PC-9 (cell line): ENCODE results near the gene TMEM120B. TPM values are rescaled to one million over a fixed set of nuclear protein-coding genes. Genes with fewer than 3 reads are reported as not detected.
A peak's percentile ranks its signal among the peaks of the same experiment; 100 is the strongest.

Experiments
- BruUV-seq: library from RNA; stranded (reverse); fragments of 400-500 nt; replicated peaks from 2 replicates; lab custom pipeline; 2021; lab: Mats Ljungman, UMichigan
- CTCF ChIA-PET: fragments of 300-600 bp; sonication (Branson Sonifier 250); formaldehyde crosslinking; loops from one replicate; lab custom pipeline; 2022; ENCODE audit warnings: antibody characterized with exemption; lab: Charles Lee
- POLR2A ChIA-PET: fragments of 300-600 bp; sonication (Branson Sonifier 250); formaldehyde crosslinking; loops from one replicate; lab custom pipeline; 2022; ENCODE audit warnings: antibody characterized with exemption; ENCODE audit not compliant: unreplicated experiment; lab: Charles Lee
- DNase-seq, 2 experiments: peaks; one replicate each; pipeline versions ENCODE4 v3.0.0 to v3.0.0-alpha.2; 2015 to 2022; ENCODE audit warnings: mixed read lengths in 1 of 2
- H2AFZ ChIP-seq: fragments of 200-600 bp; sonication (generic); 2 replicates; pipeline ENCODE4 v1.8.1; 2017; ENCODE audit warnings: antibody characterized with exemption
- H3F3A ChIP-seq: fragments of 200-600 bp; sonication (generic); 2 replicates; pipeline ENCODE4 v1.8.1; 2017; ENCODE audit warnings: antibody characterized with exemption, mild to moderate bottlenecking, low read depth; ENCODE audit not compliant: insufficient read depth
- H3K27ac ChIP-seq: fragments of 200-600 bp; sonication (generic); 2 replicates; pipeline ENCODE4 v1.6.1; 2016; ENCODE audit warnings: mixed run types
- H3K27me3 ChIP-seq: fragments of 200-600 bp; sonication (generic); 2 replicates; pipeline ENCODE4 v1.6.1; 2016; ENCODE audit warnings: low read depth, mixed run types; ENCODE audit not compliant: insufficient read depth
- H3K36me3 ChIP-seq: fragments of 200-600 bp; sonication (generic); 2 replicates; pipeline ENCODE4 v1.6.1; 2016; ENCODE audit warnings: low read depth, mixed run types
- H3K4me1 ChIP-seq: fragments of 200-600 bp; sonication (generic); replicated peaks from 2 replicates; pipeline ENCODE4 v1.6.1; 2016; ENCODE audit warnings: mixed run types; ENCODE audit not compliant: insufficient read depth
- H3K4me2 ChIP-seq: fragments of 200-600 bp; sonication (generic); 2 replicates; pipeline ENCODE4 v1.6.1; 2017; ENCODE audit warnings: mixed run types
- H3K4me3 ChIP-seq: fragments of 200-600 bp; sonication (generic); 2 replicates; pipeline ENCODE4 v1.6.1; 2016; ENCODE audit warnings: mixed run types
- H3K79me2 ChIP-seq: fragments of 200-600 bp; sonication (generic); 2 replicates; pipeline ENCODE4 v1.6.1; 2017; ENCODE audit warnings: low read depth, mixed run types
- H3K9me2 ChIP-seq: fragments of 200-600 bp; sonication (generic); 2 replicates; pipeline ENCODE4 v1.8.1; 2017; ENCODE audit warnings: mild to moderate bottlenecking; ENCODE audit not compliant: insufficient read depth
- H3K9me3 ChIP-seq: fragments of 200-600 bp; sonication (generic); 2 replicates; pipeline ENCODE4 v1.8.1; 2016; ENCODE audit warnings: low read depth; ENCODE audit not compliant: insufficient read depth
- H4K20me1 ChIP-seq: fragments of 200-600 bp; sonication (generic); 2 replicates; pipeline ENCODE4 v1.8.1; 2017; ENCODE audit not compliant: insufficient read depth
- EZH2 ChIP-seq: fragments of 200-600 bp; sonication (generic); IDR thresholded peaks from 2 replicates; pipeline ENCODE4 v1.8.0; 2017; ENCODE audit warnings: antibody characterized with exemption, low read depth
- intact Hi-C: fragments of 100-400 bp; cut with micrococcal nuclease; formaldehyde crosslinking; loops from one replicate; pipeline ENCODE4 v1.10.0; 2022; ENCODE audit not compliant: unreplicated experiment
- total RNA-seq: library from RNA; stranded (reverse); gene quantifications from 2 replicates; pipeline ENCODE4 v1.2.3, GENCODE V29; 2021
- TF ChIP-seq, protein P1 (sequence below): fragments of 200-600 bp; sonication (generic); conservative IDR thresholded peaks from 2 replicates; pipeline ENCODE4 v1.6.1; 2017; ENCODE audit warnings: mixed run types, antibody characterized with exemption, mild to moderate bottlenecking, moderate library complexity

The TMEM120B gene
- total RNA-seq, 1 experiment from 2014 or later = 12.4 TPM

DNA sequence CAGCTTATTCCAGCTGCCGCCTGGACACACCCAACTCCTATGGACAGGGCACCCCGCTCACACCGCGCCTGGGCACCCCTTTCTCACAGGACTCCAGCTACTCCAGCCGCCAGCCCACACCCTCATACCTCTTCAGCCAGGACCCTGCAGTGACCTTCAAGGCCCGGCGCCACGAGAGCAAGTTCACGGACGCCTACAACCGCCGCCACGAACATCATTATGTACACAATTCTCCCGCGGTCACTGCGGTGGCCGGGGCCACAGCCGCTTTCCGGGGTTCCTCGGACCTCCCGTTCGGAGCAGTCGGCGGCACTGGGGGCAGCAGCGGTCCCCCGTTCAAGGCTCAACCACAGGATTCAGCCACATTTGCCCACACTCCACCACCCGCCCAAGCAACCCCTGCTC, 97.2 kb downstream of the TMEM120B start:
- intact Hi-C loops = no loop called here
- H3K4me1 ChIP-seq = peaks cover 27% of the 10 kb centered on the region
- peaks cover 40% of the 10 kb centered on the region for H4K20me1 ChIP-seq
- no peaks in the 10 kb centered on the region for H3K36me3 ChIP-seq
- CTCF ChIA-PET = no interaction called here
- TF ChIP-seq, protein P1, sequence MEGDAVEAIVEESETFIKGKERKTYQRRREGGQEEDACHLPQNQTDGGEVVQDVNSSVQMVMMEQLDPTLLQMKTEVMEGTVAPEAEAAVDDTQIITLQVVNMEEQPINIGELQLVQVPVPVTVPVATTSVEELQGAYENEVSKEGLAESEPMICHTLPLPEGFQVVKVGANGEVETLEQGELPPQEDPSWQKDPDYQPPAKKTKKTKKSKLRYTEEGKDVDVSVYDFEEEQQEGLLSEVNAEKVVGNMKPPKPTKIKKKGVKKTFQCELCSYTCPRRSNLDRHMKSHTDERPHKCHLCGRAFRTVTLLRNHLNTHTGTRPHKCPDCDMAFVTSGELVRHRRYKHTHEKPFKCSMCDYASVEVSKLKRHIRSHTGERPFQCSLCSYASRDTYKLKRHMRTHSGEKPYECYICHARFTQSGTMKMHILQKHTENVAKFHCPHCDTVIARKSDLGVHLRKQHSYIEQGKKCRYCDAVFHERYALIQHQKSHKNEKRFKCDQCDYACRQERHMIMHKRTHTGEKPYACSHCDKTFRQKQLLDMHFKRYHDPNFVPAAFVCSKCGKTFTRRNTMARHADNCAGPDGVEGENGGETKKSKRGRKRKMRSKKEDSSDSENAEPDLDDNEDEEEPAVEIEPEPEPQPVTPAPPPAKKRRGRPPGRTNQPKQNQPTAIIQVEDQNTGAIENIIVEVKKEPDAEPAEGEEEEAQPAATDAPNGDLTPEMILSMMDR = no peak
- TF ChIP-seq EZH2 = no peak
- H3K9me2 ChIP-seq = no peaks in the 10 kb centered on the region
- H3K4me3 ChIP-seq = no peak overlapping the region
- H3K27me3 ChIP-seq = no peaks in the 10 kb centered on the region
- no peak overlapping the region for H2AFZ ChIP-seq
- POLR2A ChIA-PET = no interaction called here
- no peak overlapping the region for H3K27ac ChIP-seq
- peaks cover 65% of the 10 kb centered on the region for H3K79me2 ChIP-seq
- no peak overlapping the region for H3K4me2 ChIP-seq
- peaks cover 13% of the 10 kb centered on the region; the same call in 1 of the 2 replicates for H3F3A ChIP-seq
- no TSS peak for BruUV-seq
- no peak for DNase-seq
- H3K9me3 ChIP-seq = no peaks in the 10 kb centered on the region

DNA sequence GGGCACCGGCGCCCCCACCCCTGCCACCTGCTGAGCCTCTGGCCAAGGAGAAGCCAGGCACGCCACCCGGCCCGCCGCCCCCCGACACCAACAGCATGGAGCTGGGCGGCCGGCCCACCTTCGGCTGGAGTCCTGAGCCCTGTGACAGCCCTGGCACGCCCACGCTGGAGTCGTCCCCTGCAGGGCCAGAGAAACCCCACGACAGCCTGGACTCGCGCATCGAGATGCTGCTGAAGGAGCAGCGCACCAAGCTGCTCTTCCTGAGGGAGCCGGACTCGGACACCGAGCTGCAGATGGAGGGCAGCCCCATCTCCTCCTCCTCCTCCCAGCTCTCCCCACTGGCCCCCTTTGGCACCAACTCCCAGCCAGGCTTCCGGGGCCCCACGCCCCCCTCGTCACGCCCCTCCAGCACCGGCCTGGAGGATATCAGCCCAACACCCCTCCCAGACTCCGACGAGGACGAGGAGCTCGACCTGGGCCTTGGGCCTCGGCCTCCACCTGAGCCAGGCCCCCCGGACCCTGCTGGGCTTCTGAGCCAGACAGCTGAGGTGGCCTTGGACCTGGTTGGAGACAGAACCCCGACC, 97.8 kb downstream of the TMEM120B start:
- 0 out of 2 replicates have a peak, but pooled peaks cover 4% of the 10 kb centered on the region for H3K36me3 ChIP-seq
- peak overlapping the region; percentile 92 for H3K4me2 ChIP-seq
- H3K4me3 ChIP-seq = no peak overlapping the region
- peaks cover 13% of the 10 kb centered on the region; the same call in 1 of the 2 replicates for H3F3A ChIP-seq
- no TSS peak for BruUV-seq
- H4K20me1 ChIP-seq = peaks cover 43% of the 10 kb centered on the region
- DNase-seq = no peak
- H3K9me3 ChIP-seq = no peaks in the 10 kb centered on the region
- H2AFZ ChIP-seq = no peak overlapping the region
- H3K9me2 ChIP-seq = no peaks in the 10 kb centered on the region
- TF ChIP-seq, protein P1 = no peak
- TF ChIP-seq EZH2 = no peak
- intact Hi-C loops = no loop called here
- H3K79me2 ChIP-seq = peaks cover 58% of the 10 kb centered on the region
- H3K4me1 ChIP-seq = peaks cover 27% of the 10 kb centered on the region
- no peaks in the 10 kb centered on the region for H3K27me3 ChIP-seq
- no peak overlapping the region for H3K27ac ChIP-seq
- ChIA-PET POLR2A (interaction anchor here (0.7 kb wide), 1 partner anchor 29 kb away, joined by 3 read pairs; no protein-coding TSS in a partner anchor), CTCF (interaction anchor here (0.7 to 2.3 kb wide), 2 partner anchors 15 to 415 kb away, joined by 10 to 48 read pairs; no protein-coding TSS in a partner anchor)

DNA sequence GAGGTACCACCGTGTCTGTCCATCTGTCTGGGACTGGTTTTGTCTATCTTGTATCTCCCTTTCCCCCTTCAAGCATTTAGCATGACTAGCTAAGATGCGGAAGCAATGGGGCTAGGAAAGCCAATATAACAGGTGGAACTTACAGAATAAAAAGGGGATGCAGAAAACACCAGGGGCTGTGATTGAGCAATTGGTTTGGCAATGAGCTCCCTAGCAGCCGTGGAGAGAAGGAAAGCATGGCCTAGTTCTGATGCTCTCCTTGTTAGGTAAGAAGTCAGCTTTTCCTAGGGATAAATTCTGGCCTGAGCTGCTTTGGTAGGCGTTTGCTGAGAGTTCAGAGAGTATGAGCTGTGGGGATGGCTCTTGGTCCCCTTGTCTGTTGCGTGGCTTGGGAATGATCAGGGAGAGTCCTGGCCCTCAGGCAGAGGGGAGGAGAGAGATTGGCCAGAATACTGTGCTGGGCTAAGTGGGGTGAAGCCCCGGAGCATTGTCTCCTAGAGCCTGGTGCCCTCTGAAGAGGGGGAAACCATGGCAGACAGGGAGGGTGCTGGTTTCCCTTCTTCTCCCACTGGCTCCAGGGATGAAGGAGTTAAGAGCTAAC, 98.4 kb downstream of the TMEM120B start:
- BruUV-seq = no TSS peak
- Histone ChIP-seq H3K27me3 (no peaks in the 10 kb centered on the region), H3K36me3 (0 out of 2 replicates have a peak, but pooled peaks cover 7% of the 10 kb centered on the region), H3K9me3 (no peaks in the 10 kb centered on the region), H3K9me2 (no peaks in the 10 kb centered on the region), H2AFZ (no peak overlapping the region), H3K79me2 (peaks cover 53% of the 10 kb centered on the region), H3K4me3 (peak overlapping the region; percentile 65; the same call in 1 of the 2 replicates), H3K4me2 (peak overlapping the region; percentile 92), H3F3A (peaks cover 13% of the 10 kb centered on the region; the same call in 1 of the 2 replicates), H3K4me1 (peaks cover 23% of the 10 kb centered on the region), H3K27ac (no peak overlapping the region), H4K20me1 (peaks cover 43% of the 10 kb centered on the region)
- ChIA-PET CTCF (interaction anchor here (0.6 to 2.3 kb wide), 3 partner anchors 15 to 414 kb away, joined by 5 to 48 read pairs (median 10); no protein-coding TSS in a partner anchor), POLR2A (interaction anchor here (0.7 kb wide), 1 partner anchor 30 kb away, joined by 3 read pairs; no protein-coding TSS in a partner anchor)
- DNase-seq = no peak
- TF ChIP-seq EZH2 = no peak
- TF ChIP-seq, protein P1 = no peak
- intact Hi-C loops = no loop called here
